SK-N-SH treated with all-trans-retinoic acid at 6 μM for 48 hours (cell line): Measurements from ENCODE around the gene NOL8.
A peak's percentile ranks its signal among the peaks of the same experiment; 100 is the strongest.

Experiments used
- ARNTL ChIP-seq: fragments of 450-650 bp; formaldehyde crosslinking; IDR thresholded peaks from 2 replicates; pipeline ENCODE4 v1.5.0; 2020; ENCODE audit warnings: low read depth, mild to moderate bottlenecking, moderate library complexity, borderline replicate concordance
- CREB5 ChIP-seq: fragments of 250-450 bp; sonication (Bioruptor Pico); IDR thresholded peaks from 2 replicates; pipeline ENCODE4 v1.5.1; 2020; ENCODE audit warnings: low read depth, mild to moderate bottlenecking, moderate library complexity
- GLIS3 ChIP-seq: fragments of 250-450 bp; sonication (Bioruptor Pico); IDR thresholded peaks from 2 replicates; pipeline ENCODE4 v1.5.0; 2020; ENCODE audit warnings: mild to moderate bottlenecking, moderate library complexity
- ISL1 ChIP-seq: fragments of 250-450 bp; sonication (Bioruptor Pico); IDR thresholded peaks from 2 replicates; pipeline ENCODE4 v2.1.2; 2022; ENCODE audit warnings: mild to moderate bottlenecking, moderate library complexity
- PPARA ChIP-seq: fragments of 250-450 bp; sonication (Bioruptor Pico); IDR thresholded peaks from 2 replicates; pipeline ENCODE4 v1.5.0; 2020; ENCODE audit warnings: mild to moderate bottlenecking, borderline replicate concordance
- SNAI2 ChIP-seq: fragments of 250-450 bp; sonication (Bioruptor Pico); IDR thresholded peaks from 2 replicates; pipeline ENCODE4 v1.5.0; 2020; ENCODE audit warnings: mild to moderate bottlenecking, moderate library complexity
- TCF4 ChIP-seq: fragments of 250-450 bp; sonication (Bioruptor Pico); IDR thresholded peaks from 2 replicates; pipeline ENCODE4 v1.8.0; 2021; ENCODE audit warnings: mild to moderate bottlenecking, moderate library complexity, borderline replicate concordance
- TOX ChIP-seq: fragments of 250-450 bp; sonication (Bioruptor Pico); IDR thresholded peaks from 2 replicates; pipeline ENCODE4 v1.8.0; 2021; ENCODE audit warnings: mild to moderate bottlenecking, moderate library complexity, borderline replicate concordance
- TSHZ2 ChIP-seq: fragments of 250-450 bp; sonication (Bioruptor Pico); IDR thresholded peaks from 2 replicates; pipeline ENCODE4 v1.5.0; 2020; ENCODE audit warnings: mild to moderate bottlenecking, moderate library complexity
- ZFP30 ChIP-seq: fragments of 450-650 bp; formaldehyde crosslinking; IDR thresholded peaks from 2 replicates; pipeline ENCODE4 v1.5.0; 2022; ENCODE audit warnings: mild to moderate bottlenecking, moderate library complexity
- ZNF565 ChIP-seq: fragments of 450-650 bp; formaldehyde crosslinking; conservative IDR thresholded peaks from 2 replicates; pipeline ENCODE4 v1.5.0; 2020; ENCODE audit warnings: low read depth, mild to moderate bottlenecking, moderate library complexity
- ZNF70 ChIP-seq: fragments of 450-650 bp; formaldehyde crosslinking; IDR thresholded peaks from 2 replicates; pipeline ENCODE4 v1.5.0; 2020; ENCODE audit warnings: mild to moderate bottlenecking, moderate library complexity
- ZNF8 ChIP-seq: fragments of 450-650 bp; formaldehyde crosslinking; IDR thresholded peaks from 2 replicates; pipeline ENCODE4 v1.5.0; 2020; ENCODE audit warnings: mild to moderate bottlenecking, moderate library complexity

- TF ChIP-seq ISL1 (CRISPR knock-in tag) (no peak), ZNF8 (no peak), ZNF70 (no peak), GLIS3 (CRISPR knock-in tag) (no peak), SNAI2 (CRISPR knock-in tag) (no peak), CREB5 (CRISPR knock-in tag) (no peak), TSHZ2 (CRISPR knock-in tag) (0 out of 2 replicates have a peak, but pooled peaks have one; percentile 1), ZFP30 (CRISPR knock-in tag) (no peak), ZNF565 (CRISPR knock-in tag) (no peak), TOX (CRISPR knock-in tag) (no peak), PPARA (CRISPR knock-in tag) (no peak), TCF4 (CRISPR knock-in tag) (no peak), ARNTL (CRISPR knock-in tag) (no peak)
These were observed 8.1 kb upstream of the NOL8 start for GRCh38 chr9:92333282-92333634.
